SK-N-SH (cell line): ENCODE measurements around the gene CDH15. TPM values are rescaled to one million over a fixed set of nuclear protein-coding genes. Genes with fewer than 3 reads are reported as not detected.

Source experiments
- CTCF ChIA-PET: fragments of 300-600, 350-600 bp; formaldehyde crosslinking; extraction: SDS; loops from one replicate; lab custom pipeline; 2021; lab: Yijun Ruan, JAX
- POLR2A ChIA-PET: fragments of 350-600 bp; sonication (Branson Sonifier 250); formaldehyde crosslinking; extraction: SDS; loops from one replicate; lab custom pipeline; 2020; ENCODE audit warnings: antibody characterized with exemption, inconsistent platforms; lab: Yijun Ruan, JAX
- DNase-seq: peaks from one replicate; pipeline ENCODE4 v3.0.0; 2012
- H2AFZ ChIP-seq: fragments of 200-600 bp; sonication (generic); 2 replicates; pipeline ENCODE4 v1.8.1; 2016; ENCODE audit warnings: antibody characterized with exemption, mild to moderate bottlenecking, low read depth
- H3F3A ChIP-seq: fragments of 200-600 bp; sonication (generic); replicated peaks from 2 replicates; pipeline ENCODE3; 2016; ENCODE audit warnings: antibody characterized with exemption, mild to moderate bottlenecking; ENCODE audit not compliant: insufficient read depth
- H3K27ac ChIP-seq, 2 experiments: fragments of 200-500 bp in 1 of 2; fragments of 200-600 bp in 1 of 2; sonication (Bioruptor generic) in 1 of 2; sonication (generic), shearing (Covaris generic) in 1 of 2; 2 replicates each; pipeline versions ENCODE4 v1.5.1 to v1.6.1; 2014 to 2016; ENCODE audit warnings: low read depth in 2 of 2, inconsistent platforms in 1 of 2, low read length in 1 of 2, mild to moderate bottlenecking in 1 of 2, mixed read lengths in 1 of 2
- H3K27me3 ChIP-seq: fragments of 200-600 bp; sonication (generic), shearing (Covaris generic); 2 replicates; pipeline ENCODE4 v1.6.1; 2016; ENCODE audit warnings: mixed run types; ENCODE audit not compliant: insufficient read depth
- H3K36me3 ChIP-seq, 2 experiments: fragments of 200-500 bp in 1 of 2; fragments of 200-600 bp in 1 of 2; sonication (Bioruptor generic) in 1 of 2; sonication (generic) in 1 of 2; replicated peaks in 1 of 2; 2 replicates each; pipeline versions ENCODE3 to v1.5.1; 2014 to 2016; ENCODE audit warnings: low read length in 1 of 2, mild to moderate bottlenecking in 1 of 2; ENCODE audit not compliant: insufficient read depth in 2 of 2, control insufficient read depth in 1 of 2
- H3K4me1 ChIP-seq, 2 experiments: fragments of 200-500 bp in 1 of 2; fragments of 200-600 bp in 1 of 2; sonication (Bioruptor generic) in 1 of 2; sonication (generic), shearing (Covaris generic) in 1 of 2; 2 replicates each; pipeline versions ENCODE4 v1.5.1 to v1.6.1; 2014 to 2016; ENCODE audit warnings: low read depth in 1 of 2, low read length in 1 of 2, mixed run types in 1 of 2; ENCODE audit not compliant: insufficient read depth in 2 of 2, control insufficient read depth in 1 of 2
- H3K4me2 ChIP-seq: fragments of 200-600 bp; sonication (generic), shearing (Covaris generic); 2 replicates; pipeline ENCODE4 v1.6.1; 2017; ENCODE audit warnings: mixed run types
- H3K4me3 ChIP-seq, 2 experiments: fragments of 200-500 bp in 1 of 2; fragments of 200-600 bp in 1 of 2; sonication (Bioruptor generic) in 1 of 2; sonication (generic), shearing (Covaris generic) in 1 of 2; 2 replicates each; pipeline versions ENCODE4 v1.5.1 to v1.8.1; 2014 to 2016; ENCODE audit warnings: low read depth in 2 of 2, inconsistent platforms in 1 of 2, low read length in 1 of 2, mild to moderate bottlenecking in 1 of 2, mixed read lengths in 1 of 2, moderate library complexity in 1 of 2
- H3K79me2 ChIP-seq: fragments of 200-600 bp; sonication (generic); 2 replicates; pipeline ENCODE4 v1.8.1; 2017; ENCODE audit warnings: mild to moderate bottlenecking; ENCODE audit not compliant: insufficient read depth
- H3K9ac ChIP-seq: fragments of 200-600 bp; sonication (generic); 2 replicates; pipeline ENCODE4 v1.6.1; 2017; ENCODE audit warnings: mixed run types
- H3K9me2 ChIP-seq: fragments of 200-600 bp; sonication (generic); 2 replicates; pipeline ENCODE4 v1.6.1; 2017; ENCODE audit warnings: mixed run types
- H3K9me3 ChIP-seq: fragments of 200-600 bp; sonication (generic); 2 replicates; pipeline ENCODE4 v1.6.1; 2017; ENCODE audit warnings: mixed run types, mild to moderate bottlenecking, moderate library complexity
- H4K20me1 ChIP-seq: fragments of 200-600 bp; sonication (generic); 2 replicates; pipeline ENCODE4 v1.6.1; 2017; ENCODE audit warnings: mild to moderate bottlenecking, mixed run types; ENCODE audit not compliant: insufficient read depth
- EP300 ChIP-seq, 2 experiments: IDR thresholded peaks; 2 replicates each; pipeline versions ENCODE4 v1.4.0 to v1.6.1; 2012; ENCODE audit warnings: borderline replicate concordance in 1 of 2, low read depth in 1 of 2, low read length in 1 of 2
- JUND ChIP-seq: IDR thresholded peaks from 2 replicates; pipeline ENCODE4 v1.4.0; 2012
- MXI1 ChIP-seq: IDR thresholded peaks from 2 replicates; pipeline ENCODE4 v1.6.1; 2012; ENCODE audit warnings: mild to moderate bottlenecking, low read depth, low read length, improper control_type of control experiment
- NFIC ChIP-seq: IDR thresholded peaks from 2 replicates; pipeline ENCODE4 v1.4.0; 2012; ENCODE audit warnings: borderline replicate concordance
- SMC3 ChIP-seq: IDR thresholded peaks from 2 replicates; pipeline ENCODE4 v1.6.1; 2012; ENCODE audit warnings: low read depth, low read length, improper control_type of control experiment
- TAF1 ChIP-seq: IDR thresholded peaks from 2 replicates; pipeline ENCODE4 v1.6.1; 2012; ENCODE audit warnings: low read depth, mild to moderate bottlenecking, low read length, moderate library complexity, borderline replicate concordance
- TEAD4 ChIP-seq: IDR thresholded peaks from 2 replicates; pipeline ENCODE4 v1.4.0; 2012; ENCODE audit warnings: mild to moderate bottlenecking, borderline replicate concordance; ENCODE audit not compliant: insufficient read depth
- WGBS: methylation state at CpG from one replicate; pipeline ENCODE4 v1.1.6; 2017; ENCODE audit warnings: low lambda C conversion rate; 5-methylcytosine and 5-hydroxymethylcytosine counted together
- polyA plus RNA-seq, 3 experiments: library from polyadenylated mRNA; depleted of rRNA; stranded (reverse); fragments of >200 nt; gene quantifications; 2 replicates each; pipeline ENCODE4 v1.2.3, GENCODE V29; 2012
- TF ChIP-seq, protein P1 (sequence below): fragments of 150-350 bp; IDR thresholded peaks from 2 replicates; pipeline ENCODE4 v1.6.1; 2017; ENCODE audit warnings: antibody characterized with exemption, low read length, low read depth, borderline replicate concordance

Gene CDH15
- polyA plus RNA-seq, 1 of the 3 experiments (the other 2 are of a cell fraction): 0.03 TPM

DNA sequence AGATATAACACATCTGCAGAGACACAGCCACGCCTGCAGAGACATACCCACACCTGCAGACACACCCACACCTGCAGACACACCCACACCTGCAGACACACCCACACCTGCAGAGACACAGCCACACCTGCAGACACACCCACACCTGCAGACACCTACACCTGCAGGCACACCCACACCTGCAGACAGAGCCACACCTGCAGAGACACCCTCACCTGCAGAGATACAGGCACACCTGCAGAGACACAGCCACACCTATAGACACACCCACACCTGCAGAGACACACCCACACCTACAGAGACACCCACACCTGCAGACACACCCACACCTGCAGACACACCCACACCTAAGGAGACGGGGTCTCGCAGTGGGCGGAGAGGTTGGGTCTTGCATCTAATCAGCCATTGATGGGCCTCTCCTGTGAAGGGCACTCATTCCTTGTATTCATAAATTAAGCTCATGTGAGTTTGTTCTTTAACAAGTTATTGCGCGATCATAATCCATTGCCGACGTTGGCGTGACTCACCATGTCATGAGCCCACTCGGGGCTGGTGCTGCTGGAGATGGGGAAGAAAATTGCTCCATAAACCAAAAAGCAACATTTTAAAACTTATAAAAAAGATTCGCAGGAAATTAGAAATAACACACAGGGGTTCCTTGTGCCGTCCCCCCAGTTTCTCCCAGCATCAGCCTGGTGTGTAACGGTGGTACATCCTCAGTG, 28.9 kb upstream of the CDH15 start:
- Histone ChIP-seq H3K9me2 (no peaks in the 10 kb centered on the region), H3K79me2 (no peaks in the 10 kb centered on the region), H3K27me3 (no peaks in the 10 kb centered on the region), H4K20me1 (0 out of 2 replicates have a peak, but pooled peaks cover 5% of the 10 kb centered on the region)
- WGBS: 97% methylated on average over 12 of the region's 13 CpGs
- no peak for TF ChIP-seq TEAD4
- TF ChIP-seq MXI1: no peak
- no peak for TF ChIP-seq JUND
- TF ChIP-seq, all 33 proteins: peak for 0
- H3K36me3 ChIP-seq: peaks cover 0 to 17% of the 10 kb centered on the region in 2 experiments
- CTCF ChIA-PET: interaction anchor here (1.5 kb wide), 1 partner anchor 44 kb away, joined by 4 read pairs; no protein-coding TSS in a partner anchor
- no peak for DNase-seq
- H3K27ac ChIP-seq: no peak overlapping the region
- no peaks in the 10 kb centered on the region for H3F3A ChIP-seq
- H3K4me1 ChIP-seq: peaks cover 0 to 11% of the 10 kb centered on the region in 2 experiments; a peak in 1 of 4 replicates
- no peak overlapping the region for H3K4me2 ChIP-seq
- no peak overlapping the region for H3K9ac ChIP-seq
- POLR2A ChIA-PET: no interaction called here
- H3K9me3 ChIP-seq: no peaks in the 10 kb centered on the region
- H2AFZ ChIP-seq: no peak overlapping the region
- no peak overlapping the region for H3K4me3 ChIP-seq

DNA sequence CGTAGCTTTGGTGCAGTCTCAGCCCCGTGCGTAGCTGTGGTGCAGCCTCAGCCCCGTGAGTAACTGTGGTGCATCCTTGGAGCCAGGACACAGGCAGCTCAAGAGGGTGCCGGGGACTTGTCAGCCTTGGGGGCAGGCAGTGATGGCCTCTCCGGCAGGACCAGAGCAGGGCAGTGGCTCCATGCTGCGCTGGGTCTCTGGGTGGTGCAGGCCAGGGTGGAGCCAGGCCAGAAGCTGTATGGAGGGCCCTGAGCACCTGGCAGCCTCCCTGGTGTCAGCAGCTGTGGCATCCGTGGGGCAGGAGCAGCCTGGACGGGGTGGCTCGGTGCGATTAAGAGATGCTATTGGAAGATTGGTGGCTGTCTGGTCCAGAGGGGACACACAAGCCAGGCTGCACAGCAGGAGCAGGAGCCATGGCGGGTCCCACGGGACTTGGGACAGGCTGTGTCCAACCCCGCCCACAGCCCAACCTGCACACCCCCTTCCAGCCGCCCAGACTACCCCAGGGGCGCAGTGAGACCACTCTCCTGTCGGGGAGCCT, 28.3 kb upstream of the CDH15 start:
- WGBS: 96% methylated on average over 10 of the region's 17 CpGs
- no peaks in the 10 kb centered on the region for H3F3A ChIP-seq
- H3K9ac ChIP-seq: no peak overlapping the region
- H3K27me3 ChIP-seq: no peaks in the 10 kb centered on the region
- no peak overlapping the region for H2AFZ ChIP-seq
- H3K4me1 ChIP-seq: peaks cover 0 to 11% of the 10 kb centered on the region in 2 experiments; a peak in 1 of 4 replicates
- H3K4me3 ChIP-seq: no peak overlapping the region
- no peaks in the 10 kb centered on the region for H3K9me2 ChIP-seq
- H3K9me3 ChIP-seq: no peaks in the 10 kb centered on the region
- no peak overlapping the region for H3K27ac ChIP-seq
- no peak overlapping the region for H3K4me2 ChIP-seq
- DNase-seq: no peak
- ChIA-PET CTCF (interaction anchor here (1.5 kb wide), 1 partner anchor 45 kb away, joined by 4 read pairs; no protein-coding TSS in a partner anchor), POLR2A (interaction anchor here (0.5 kb wide), 1 partner anchor 141 kb away, joined by 3 read pairs; no protein-coding TSS in a partner anchor)
- H3K79me2 ChIP-seq: no peaks in the 10 kb centered on the region
- TF ChIP-seq SMC3 (no peak), EP300 (IDR thresholded peaks at IDR 0.05; ENCODE audit: borderline replicate concordance in 1 of 2, low read depth in 1 of 2, low read length in 1 of 2) (no peak), TAF1 (no peak), NFIC (no peak)
- TF ChIP-seq, protein P1, sequence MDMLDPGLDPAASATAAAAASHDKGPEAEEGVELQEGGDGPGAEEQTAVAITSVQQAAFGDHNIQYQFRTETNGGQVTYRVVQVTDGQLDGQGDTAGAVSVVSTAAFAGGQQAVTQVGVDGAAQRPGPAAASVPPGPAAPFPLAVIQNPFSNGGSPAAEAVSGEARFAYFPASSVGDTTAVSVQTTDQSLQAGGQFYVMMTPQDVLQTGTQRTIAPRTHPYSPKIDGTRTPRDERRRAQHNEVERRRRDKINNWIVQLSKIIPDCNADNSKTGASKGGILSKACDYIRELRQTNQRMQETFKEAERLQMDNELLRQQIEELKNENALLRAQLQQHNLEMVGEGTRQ: no peak
- H3K36me3 ChIP-seq: peaks cover 4 to 17% of the 10 kb centered on the region in 2 experiments
- H4K20me1 ChIP-seq: 0 out of 2 replicates have a peak, but pooled peaks cover 5% of the 10 kb centered on the region
